Measurements from ENCODE around the gene SLX1A.
"Not testable (repeated sequence)": the region's sequence is repeated elsewhere in the genome, so short reads cannot be mapped to it uniquely, and the experiment has no call there.

Gene SLX1A

GRCh38 chr16:30186782-30187555 is 6.7 kb upstream of the SLX1A start:
- H3K9me3 Mint-ChIP-seq = no peaks in the 10 kb centered on the region

GRCh38 chr16:30187556-30187865 is 6.2 kb upstream of the SLX1A start:
- ATAC-seq (replicated peaks; ENCODE audit: extremely low read depth, poor library complexity, severe bottlenecking) = no peak
- peaks cover 38% of the 10 kb centered on the region for H3K4me1 Mint-ChIP-seq
- H3K36me3 Mint-ChIP-seq (ENCODE audit: insufficient read depth) = peaks cover 46% of the 10 kb centered on the region

More at GRCh38 chr16:30186782-30187555, 6.7 kb upstream of the SLX1A start:
- peaks cover 51% of the 10 kb centered on the region for H3K36me3 Mint-ChIP-seq (ENCODE audit: insufficient read depth)
- H3K4me3 Mint-ChIP-seq = peak overlapping the region; percentile 100
- DNase-seq (ENCODE audit: low spot score in 2 of 2) (peak; percentile 84 to 92), ATAC-seq (replicated peaks; ENCODE audit: extremely low read depth, poor library complexity, severe bottlenecking) (peak; percentile 11)
- peaks cover 43% of the 10 kb centered on the region for H3K4me1 Mint-ChIP-seq
- H3K27ac Mint-ChIP-seq (ENCODE audit: low read depth) = peak overlapping the region; percentile 94
- H3K27me3 Mint-ChIP-seq = no peaks in the 10 kb centered on the region

GRCh38 chr16:30187971-30188561 is 5.6 kb upstream of the SLX1A start:
- no peaks in the 10 kb centered on the region for H3K27me3 Mint-ChIP-seq

More at GRCh38 chr16:30187556-30187865, 6.2 kb upstream of the SLX1A start:
- peak overlapping the region; percentile 100 for H3K4me3 Mint-ChIP-seq
- DNase-seq (ENCODE audit: low spot score in 2 of 2) = no peak
- H3K27me3 Mint-ChIP-seq = no peaks in the 10 kb centered on the region
- H3K9me3 Mint-ChIP-seq = no peaks in the 10 kb centered on the region
- peak overlapping the region; percentile 94 for H3K27ac Mint-ChIP-seq (ENCODE audit: low read depth)

DNA sequence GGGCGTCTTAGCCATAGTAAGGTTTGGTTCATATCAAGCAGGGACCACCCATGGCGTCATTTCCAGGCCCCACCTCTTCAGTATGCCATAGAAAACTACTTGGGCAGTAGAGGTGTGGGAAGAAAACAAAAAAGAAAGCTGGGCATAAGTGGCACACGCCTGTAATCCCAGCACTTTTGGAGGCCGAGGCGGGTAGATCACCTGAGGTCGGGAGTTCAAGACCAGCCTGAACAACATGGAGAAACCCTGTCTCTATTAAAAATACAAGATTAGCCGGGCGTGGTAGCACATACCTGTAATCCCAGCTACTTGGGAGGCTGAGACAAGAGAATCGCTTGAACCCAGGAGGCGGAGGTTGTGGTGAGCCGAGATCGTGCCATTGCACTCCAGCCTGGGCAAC is 2.5 kb upstream of the SLX1A start:
- not testable (repeated sequence) for H3K4me3 Mint-ChIP-seq; H3K27me3 Mint-ChIP-seq; H3K27ac Mint-ChIP-seq (ENCODE audit: low read depth); H3K9me3 Mint-ChIP-seq; ATAC-seq (replicated peaks; ENCODE audit: extremely low read depth, poor library complexity, severe bottlenecking); DNase-seq (ENCODE audit: low spot score in 2 of 2)
- Mint-ChIP-seq H3K4me1 (peaks cover 15% of the 10 kb centered on the region), H3K36me3 (ENCODE audit: insufficient read depth) (peaks cover 19% of the 10 kb centered on the region)

More at GRCh38 chr16:30187971-30188561, 5.6 kb upstream of the SLX1A start:
- no peaks in the 10 kb centered on the region for H3K9me3 Mint-ChIP-seq
- DNase-seq (ENCODE audit: low spot score in 2 of 2) = no peak
- peaks cover 46% of the 10 kb centered on the region for H3K36me3 Mint-ChIP-seq (ENCODE audit: insufficient read depth)
- H3K4me3 Mint-ChIP-seq = peak overlapping the region; percentile 100
- ATAC-seq (replicated peaks; ENCODE audit: extremely low read depth, poor library complexity, severe bottlenecking) = no peak
- H3K27ac Mint-ChIP-seq (ENCODE audit: low read depth) = peak overlapping the region; percentile 94
- H3K4me1 Mint-ChIP-seq = peaks cover 35% of the 10 kb centered on the region

- not testable (repeated sequence) for H3K4me3 Mint-ChIP-seq; H3K4me1 Mint-ChIP-seq; H3K27me3 Mint-ChIP-seq; H3K27ac Mint-ChIP-seq (ENCODE audit: low read depth); H3K9me3 Mint-ChIP-seq; DNase-seq (ENCODE audit: low spot score in 2 of 2); H3K36me3 Mint-ChIP-seq (ENCODE audit: insufficient read depth)
- ATAC-seq (replicated peaks; ENCODE audit: extremely low read depth, poor library complexity, severe bottlenecking) = peak; percentile 11
Measured at GRCh38 chr16:30193098-30193497, 577 bp upstream of the SLX1A start.

DNA sequence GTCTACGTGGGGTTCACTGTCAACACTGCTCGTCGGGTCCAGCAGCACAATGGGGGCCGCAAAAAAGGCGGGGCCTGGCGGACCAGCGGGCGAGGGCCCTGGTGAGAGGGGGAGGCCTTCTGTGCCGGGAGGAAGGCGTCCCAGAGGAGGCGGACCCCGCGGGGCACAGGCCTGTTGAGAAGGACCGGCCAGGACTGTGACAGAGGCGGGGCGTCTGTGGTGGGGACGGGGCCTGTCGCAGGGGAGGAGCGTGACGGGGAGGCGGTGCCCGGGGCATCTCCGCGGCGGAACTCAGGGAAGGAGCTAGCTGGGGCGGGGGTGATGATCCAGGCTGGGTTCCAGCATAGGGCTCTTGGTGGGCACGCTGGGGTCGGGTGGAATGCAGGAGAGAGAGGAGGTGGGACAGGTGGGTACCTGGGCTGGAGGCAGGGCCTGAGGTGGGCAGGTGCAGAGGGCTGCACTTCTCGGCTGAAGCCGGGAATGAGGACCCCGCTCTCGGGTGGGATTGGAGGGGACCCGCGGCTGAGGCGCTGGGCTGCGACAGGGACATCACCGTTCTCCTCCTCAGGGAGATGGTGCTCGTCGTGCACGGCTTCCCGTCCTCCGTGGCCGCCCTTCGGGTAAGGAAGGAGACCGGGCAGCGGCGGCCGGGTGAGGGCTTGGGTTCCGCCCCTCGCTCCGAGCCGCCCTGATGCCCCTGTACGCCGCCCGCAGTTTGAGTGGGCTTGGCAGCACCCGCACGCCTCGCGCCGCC is 674 bp downstream of the SLX1A start:
- H3K36me3 Mint-ChIP-seq (ENCODE audit: insufficient read depth); H3K27ac Mint-ChIP-seq (ENCODE audit: low read depth); H3K4me1 Mint-ChIP-seq; H3K4me3 Mint-ChIP-seq; H3K9me3 Mint-ChIP-seq; H3K27me3 Mint-ChIP-seq: not testable (repeated sequence)
- DNase-seq (ENCODE audit: low spot score in 2 of 2) = peak; percentile 11 to 20
- peak; percentile 73 for ATAC-seq (replicated peaks; ENCODE audit: extremely low read depth, poor library complexity, severe bottlenecking)

DNA sequence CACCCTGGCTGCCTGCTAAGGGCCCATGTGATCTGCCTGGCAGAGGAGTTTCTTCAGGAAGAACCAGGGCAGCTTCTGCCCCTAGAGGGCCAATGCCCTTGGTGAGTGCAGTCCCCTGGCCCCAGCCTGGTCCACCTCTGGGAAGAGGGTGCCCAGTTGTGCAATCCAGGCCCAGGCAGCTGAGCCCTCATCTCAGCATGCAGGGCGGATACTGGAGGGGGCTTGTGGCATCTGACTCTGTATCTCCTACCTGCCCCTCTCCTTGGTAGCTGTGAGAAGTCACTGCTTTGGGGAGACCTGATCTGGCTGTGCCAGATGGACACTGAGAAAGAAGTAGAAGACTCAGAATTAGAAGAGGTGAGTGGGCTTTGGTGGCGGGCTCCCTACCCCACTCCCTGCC is 3.3 kb downstream of the SLX1A start:
- H3K27ac Mint-ChIP-seq (ENCODE audit: low read depth); H3K27me3 Mint-ChIP-seq; ATAC-seq (replicated peaks; ENCODE audit: extremely low read depth, poor library complexity, severe bottlenecking); H3K4me1 Mint-ChIP-seq; H3K36me3 Mint-ChIP-seq (ENCODE audit: insufficient read depth); H3K9me3 Mint-ChIP-seq; H3K4me3 Mint-ChIP-seq: not testable (repeated sequence)
- peak in 1 of 2 donors; percentile 12 for DNase-seq (ENCODE audit: low spot score in 2 of 2)

DNA sequence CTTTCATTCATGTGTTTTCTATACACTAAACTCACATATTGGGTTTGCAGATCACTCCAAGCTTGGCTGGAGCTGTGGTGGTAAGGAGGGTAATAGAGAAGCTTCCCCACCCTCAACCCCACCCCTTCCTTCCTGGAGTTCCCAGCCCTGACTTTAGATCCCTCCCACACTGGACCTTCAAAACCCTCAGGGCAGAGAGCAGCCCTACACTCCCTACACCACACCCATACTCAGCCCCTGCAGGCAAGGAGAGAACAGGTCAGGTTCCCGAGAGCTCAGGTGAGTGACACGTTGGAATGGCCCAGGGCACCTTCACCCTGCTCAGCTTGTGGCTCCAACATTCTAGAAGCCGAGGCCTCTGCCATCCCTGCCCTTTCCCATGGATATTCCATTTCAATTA is 5.4 kb downstream of the SLX1A start, which contains the start of gene SULT1A3:
Gene SULT1A3 (plus strand): TSS at position 207 of the 400 bp plus-strand sequence. CDS start 1,474 bp downstream, outside the sequence.
- H3K4me3 Mint-ChIP-seq; H3K27ac Mint-ChIP-seq (ENCODE audit: low read depth); H3K4me1 Mint-ChIP-seq; ATAC-seq (replicated peaks; ENCODE audit: extremely low read depth, poor library complexity, severe bottlenecking); H3K9me3 Mint-ChIP-seq; H3K36me3 Mint-ChIP-seq (ENCODE audit: insufficient read depth); DNase-seq (ENCODE audit: low spot score in 2 of 2); H3K27me3 Mint-ChIP-seq: not testable (repeated sequence)

DNA sequence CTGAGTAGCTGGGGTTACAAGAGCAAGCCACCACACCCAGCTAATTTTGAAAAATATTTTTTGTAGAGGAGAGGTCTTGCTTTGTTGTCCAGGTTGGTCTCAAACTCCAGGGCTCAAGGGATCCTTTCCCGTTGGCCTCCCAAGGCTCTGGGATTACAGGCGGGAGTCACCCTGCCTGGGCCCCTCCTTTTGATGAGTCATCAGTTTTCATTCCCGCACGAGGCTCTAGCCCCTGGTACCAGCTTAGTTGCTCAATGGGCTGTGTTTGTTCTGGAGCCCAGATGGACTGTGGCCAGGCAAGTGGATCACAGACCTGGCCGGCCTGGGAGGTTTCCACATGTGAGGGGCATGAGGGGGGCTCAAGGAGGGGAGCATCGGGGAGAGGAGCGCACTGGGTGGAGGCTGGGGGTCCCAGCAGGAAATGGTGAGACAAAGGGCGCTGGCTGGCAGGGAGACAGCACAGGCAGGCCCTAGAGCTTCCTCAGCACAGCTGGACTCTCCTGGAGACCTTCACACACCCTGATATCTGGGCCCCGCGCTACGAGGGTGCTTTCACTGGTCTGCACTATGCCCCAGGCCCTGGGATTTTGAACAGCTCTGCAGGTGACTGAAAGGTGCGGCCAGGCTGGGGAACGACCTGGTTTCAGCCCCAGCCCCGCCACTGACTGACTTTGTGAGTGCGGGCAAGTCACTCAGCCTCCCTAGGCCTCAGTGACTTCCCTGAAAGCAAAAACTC is 6.1 kb downstream of the SLX1A start:
- not testable (repeated sequence) for H3K27me3 Mint-ChIP-seq; H3K4me3 Mint-ChIP-seq; H3K9me3 Mint-ChIP-seq; H3K36me3 Mint-ChIP-seq (ENCODE audit: insufficient read depth); H3K4me1 Mint-ChIP-seq; ATAC-seq (replicated peaks; ENCODE audit: extremely low read depth, poor library complexity, severe bottlenecking); H3K27ac Mint-ChIP-seq (ENCODE audit: low read depth); DNase-seq (ENCODE audit: low spot score in 2 of 2)

- H3K9me3 Mint-ChIP-seq; H3K27me3 Mint-ChIP-seq; H3K4me1 Mint-ChIP-seq; H3K36me3 Mint-ChIP-seq (ENCODE audit: insufficient read depth); H3K4me3 Mint-ChIP-seq; H3K27ac Mint-ChIP-seq (ENCODE audit: low read depth): not testable (repeated sequence)
- peak; percentile 61 for ATAC-seq (replicated peaks; ENCODE audit: extremely low read depth, poor library complexity, severe bottlenecking)
- peak in 1 of 2 donors; percentile 8 for DNase-seq (ENCODE audit: low spot score in 2 of 2)
Measured at GRCh38 chr16:30205541-30206236, 12.0 kb downstream of the SLX1A start.

DNA sequence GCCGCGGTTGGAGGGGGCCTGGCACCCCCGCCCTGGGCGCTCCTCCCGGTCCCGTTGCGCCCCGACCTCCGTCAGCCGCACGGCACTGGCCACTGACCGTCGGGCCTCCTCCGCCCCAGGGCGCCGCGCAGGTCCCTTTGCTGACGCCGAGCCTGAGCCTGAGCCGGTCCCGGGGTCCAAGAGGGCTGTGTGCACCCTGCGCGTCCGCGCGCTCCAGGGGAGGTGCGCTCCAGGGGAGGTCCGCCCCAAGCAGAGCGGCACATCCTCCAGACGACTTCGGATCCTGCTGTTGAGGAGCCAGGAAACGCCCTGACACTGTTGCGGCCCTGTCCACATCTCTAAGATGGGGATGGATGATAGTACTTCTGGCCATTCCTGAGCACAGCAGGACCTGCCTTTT is 12.6 kb downstream of the SLX1A start:
- H3K4me3 Mint-ChIP-seq; H3K9me3 Mint-ChIP-seq; H3K4me1 Mint-ChIP-seq; H3K27ac Mint-ChIP-seq (ENCODE audit: low read depth); H3K27me3 Mint-ChIP-seq; DNase-seq (ENCODE audit: low spot score in 2 of 2); H3K36me3 Mint-ChIP-seq (ENCODE audit: insufficient read depth): not testable (repeated sequence)
- ATAC-seq (replicated peaks; ENCODE audit: extremely low read depth, poor library complexity, severe bottlenecking) = peak; percentile 57

All from central memory CD8-positive, alpha-beta T cell (primary cell).